HG02840 (cell line): Measurements from ENCODE around the gene UST.
"Not testable (repeated sequence)": the region's sequence is repeated elsewhere in the genome, so short reads cannot be mapped to it uniquely, and the experiment has no call there.

Experiments used
- ATAC-seq: cut with Tn5 transposase; IDR thresholded peaks from one replicate; pipeline ENCODE4 v1.9.1; 2021; ENCODE audit warnings: mild to moderate bottlenecking, moderate library complexity, moderate number of reproducible peaks; ENCODE audit not compliant: unreplicated experiment, low FRiP score

The UST gene

GRCh38 chr6:148934539-148934938, 187.7 kb downstream of the UST start:
- ATAC-seq, result no peak

DNA sequence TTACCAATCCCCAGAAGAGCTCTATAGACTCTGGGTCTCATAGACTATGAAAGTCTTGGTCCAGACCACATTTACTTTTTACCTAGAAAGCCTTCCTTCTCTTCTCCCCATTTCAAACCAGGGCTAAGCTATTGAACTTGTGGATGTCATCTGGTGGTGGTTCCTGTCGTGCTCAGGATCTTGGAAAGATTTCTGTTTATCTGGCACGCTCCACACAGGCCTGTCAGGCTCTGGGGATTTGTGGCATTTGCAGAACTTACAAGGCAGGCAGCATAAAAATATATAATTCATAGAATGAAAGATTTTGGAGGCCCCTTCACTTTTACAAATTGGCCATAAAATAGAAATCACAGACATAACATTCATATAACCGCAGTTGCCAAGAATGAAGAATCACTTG, 188.1 kb downstream of the UST start:
- ATAC-seq, result no peak

GRCh38 chr6:148935705-148936435, 189.0 kb downstream of the UST start:
- no peak for ATAC-seq

DNA sequence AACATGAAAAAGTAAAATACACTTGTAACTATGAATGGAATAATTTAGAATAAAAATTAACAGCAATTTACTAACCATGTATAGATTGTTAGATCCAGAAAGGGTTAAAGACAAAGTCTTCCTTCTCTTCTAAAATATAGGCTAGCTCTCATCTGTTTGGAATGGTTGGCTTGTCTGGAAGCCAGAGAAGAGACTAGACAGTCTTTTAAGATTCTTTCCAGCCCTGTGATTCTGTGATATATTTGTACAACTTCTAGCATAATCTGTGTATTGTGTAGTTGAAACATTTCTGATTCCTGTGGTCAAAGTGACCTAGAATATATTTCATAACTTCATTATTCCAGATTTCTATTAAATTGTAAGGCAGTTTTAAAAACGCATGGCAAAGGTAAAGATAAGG, 196.6 kb downstream of the UST start:
- ATAC-seq, result no peak

DNA sequence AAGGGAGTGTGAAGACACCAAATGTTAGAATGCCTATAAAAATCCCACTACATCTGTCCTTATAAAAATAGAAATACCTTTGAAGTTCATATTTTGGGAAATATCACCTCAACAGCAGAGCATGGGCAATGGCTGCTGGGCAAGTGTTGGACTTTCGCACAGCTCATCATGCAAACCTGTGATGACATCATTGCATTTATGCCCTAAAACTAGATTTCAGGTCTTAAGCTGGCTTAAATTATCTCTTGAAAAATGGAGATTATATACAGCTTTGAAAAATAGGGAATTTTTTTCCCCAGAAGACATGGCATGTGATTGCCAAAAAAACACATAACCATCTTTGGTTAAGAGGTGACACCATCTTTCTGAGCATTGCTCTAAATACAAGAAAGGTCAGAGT, 197.8 kb downstream of the UST start:
- no peak for ATAC-seq

- no peak for ATAC-seq
Measured at GRCh38 chr6:148945301-148946021, 198.6 kb downstream of the UST start.

- ATAC-seq, result no peak
Measured at GRCh38 chr6:148947621-148948444, 201.0 kb downstream of the UST start.

DNA sequence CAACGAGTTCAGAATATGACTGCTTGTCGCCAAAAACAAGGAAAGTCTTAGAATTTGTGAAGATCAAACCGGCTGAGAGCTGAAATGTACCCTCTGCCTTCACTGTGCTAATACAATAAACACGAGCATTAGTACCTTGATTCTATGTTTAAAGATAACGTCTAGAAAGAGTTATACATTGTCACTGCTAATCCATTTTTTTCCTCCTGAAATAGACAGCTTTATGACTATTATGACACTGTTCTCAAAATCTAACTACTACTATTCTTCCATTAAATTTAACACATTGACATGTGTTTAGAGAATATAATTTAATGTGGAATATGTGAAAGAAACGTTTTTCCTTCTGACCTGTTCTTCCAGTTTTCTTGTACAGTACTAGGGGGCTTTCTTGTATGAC, 204.8 kb downstream of the UST start:
- ATAC-seq, result no peak

- no peak for ATAC-seq
Measured at GRCh38 chr6:148952147-148953035, 205.6 kb downstream of the UST start.

- no peak for ATAC-seq
Measured at GRCh38 chr6:148954461-148954860, 207.6 kb downstream of the UST start.

GRCh38 chr6:148954934-148955333, 208.1 kb downstream of the UST start:
- ATAC-seq, result no peak

GRCh38 chr6:148955441-148955840, 208.6 kb downstream of the UST start:
- no peak for ATAC-seq

GRCh38 chr6:148956163-148956562, 209.3 kb downstream of the UST start:
- ATAC-seq, result not testable (repeated sequence)

- ATAC-seq, result no peak
Measured at GRCh38 chr6:148957752-148958151, 210.9 kb downstream of the UST start.

- no peak for ATAC-seq
Measured at GRCh38 chr6:148959008-148959407, 212.2 kb downstream of the UST start.

DNA sequence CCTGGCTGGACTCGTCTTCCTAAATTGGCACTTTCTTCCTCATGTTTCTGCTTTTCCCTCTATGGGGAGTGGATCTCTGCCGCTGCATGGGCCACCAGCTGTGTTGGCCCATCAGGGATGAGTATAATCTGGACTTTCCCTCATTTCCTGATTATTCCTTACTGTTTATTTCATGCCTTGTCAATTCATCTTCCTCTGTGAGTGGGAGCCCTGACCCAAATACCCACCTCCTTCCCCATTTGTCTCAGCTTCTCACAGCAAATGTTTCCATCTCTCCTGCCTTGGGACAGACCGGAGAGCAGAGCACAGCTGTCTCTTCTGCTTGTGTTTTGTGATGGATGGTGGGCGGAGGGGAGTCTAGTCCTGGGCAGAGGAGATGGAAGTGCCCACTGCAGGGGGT, 212.7 kb downstream of the UST start:
- no peak for ATAC-seq

DNA sequence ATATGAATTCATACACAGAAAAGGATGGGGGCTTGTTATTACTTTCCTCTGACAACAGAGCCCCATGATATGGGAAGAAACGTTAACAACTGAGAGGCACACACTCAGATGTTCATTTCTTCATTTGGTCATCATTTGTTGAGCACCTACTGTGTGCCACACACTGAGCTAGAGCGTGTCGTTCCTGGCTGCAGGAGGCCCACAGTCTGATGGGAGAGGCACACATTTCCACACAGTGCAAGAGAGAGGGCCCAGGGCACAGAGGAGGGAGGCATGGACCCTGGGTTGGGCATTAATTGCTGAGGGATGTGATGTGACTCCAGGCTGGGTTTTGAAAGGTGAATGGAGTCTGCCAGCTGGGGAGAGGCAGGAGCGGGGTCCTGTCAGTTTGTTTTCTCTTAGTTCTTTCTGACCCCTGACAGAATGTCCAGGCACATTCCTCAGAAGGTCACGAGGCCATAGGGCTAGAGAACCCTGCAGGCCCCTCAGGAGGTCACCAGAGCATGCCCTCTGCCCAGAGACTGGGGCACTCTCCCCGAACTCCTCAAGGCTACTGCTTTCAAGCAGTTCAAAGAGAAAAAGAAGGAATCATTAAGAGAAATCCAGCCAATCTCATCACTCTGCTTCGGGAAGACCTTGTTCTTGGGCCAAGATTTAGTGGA, 216.2 kb downstream of the UST start:
- no peak for ATAC-seq

GRCh38 chr6:148963738-148964137, 216.9 kb downstream of the UST start:
- ATAC-seq, result no peak

GRCh38 chr6:148964467-148964866, 217.6 kb downstream of the UST start:
- ATAC-seq, result no peak

- ATAC-seq, result no peak
Measured at GRCh38 chr6:148965287-148965686, 218.5 kb downstream of the UST start.
